NB4 (cell line): ENCODE data around the gene CD70.

Experiments used
- MYC ChIP-seq: IDR thresholded peaks from 2 replicates; pipeline ENCODE4 v1.6.1; 2011; ENCODE audit warnings: low read depth, low read length
- TF ChIP-seq, protein P1 (sequence below): IDR thresholded peaks from one replicate; pipeline ENCODE4 v1.5.1; 2012; ENCODE audit warnings: low read depth, low read length
- TF ChIP-seq, protein P2 (sequence below): IDR thresholded peaks from 2 replicates; pipeline ENCODE4 v1.6.1; 2011; ENCODE audit warnings: low read depth, low read length

DNA sequence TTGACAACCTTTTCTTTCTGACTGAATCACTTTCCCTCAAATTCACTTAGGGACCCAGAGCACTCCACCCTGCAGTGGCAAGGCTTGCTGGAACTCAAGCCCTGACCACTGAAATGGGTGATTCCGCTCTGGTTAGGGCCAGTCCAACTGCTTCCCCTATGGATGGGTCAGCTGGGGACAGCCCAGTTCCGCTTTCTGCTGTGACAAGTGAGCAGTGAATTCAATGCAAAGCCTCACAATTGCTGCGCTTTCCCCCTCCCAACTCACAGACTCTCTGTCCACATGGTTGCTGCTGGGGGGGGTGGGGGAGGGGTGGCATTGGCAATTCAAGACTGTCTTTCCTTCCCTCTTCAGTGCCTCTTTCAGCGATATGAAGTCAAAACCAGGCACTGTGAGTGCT, 18.7 kb downstream of the CD70 start:
- TF ChIP-seq, protein P1, sequence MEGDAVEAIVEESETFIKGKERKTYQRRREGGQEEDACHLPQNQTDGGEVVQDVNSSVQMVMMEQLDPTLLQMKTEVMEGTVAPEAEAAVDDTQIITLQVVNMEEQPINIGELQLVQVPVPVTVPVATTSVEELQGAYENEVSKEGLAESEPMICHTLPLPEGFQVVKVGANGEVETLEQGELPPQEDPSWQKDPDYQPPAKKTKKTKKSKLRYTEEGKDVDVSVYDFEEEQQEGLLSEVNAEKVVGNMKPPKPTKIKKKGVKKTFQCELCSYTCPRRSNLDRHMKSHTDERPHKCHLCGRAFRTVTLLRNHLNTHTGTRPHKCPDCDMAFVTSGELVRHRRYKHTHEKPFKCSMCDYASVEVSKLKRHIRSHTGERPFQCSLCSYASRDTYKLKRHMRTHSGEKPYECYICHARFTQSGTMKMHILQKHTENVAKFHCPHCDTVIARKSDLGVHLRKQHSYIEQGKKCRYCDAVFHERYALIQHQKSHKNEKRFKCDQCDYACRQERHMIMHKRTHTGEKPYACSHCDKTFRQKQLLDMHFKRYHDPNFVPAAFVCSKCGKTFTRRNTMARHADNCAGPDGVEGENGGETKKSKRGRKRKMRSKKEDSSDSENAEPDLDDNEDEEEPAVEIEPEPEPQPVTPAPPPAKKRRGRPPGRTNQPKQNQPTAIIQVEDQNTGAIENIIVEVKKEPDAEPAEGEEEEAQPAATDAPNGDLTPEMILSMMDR = no peak
- TF ChIP-seq MYC = peak; percentile 77
- TF ChIP-seq, protein P2, sequence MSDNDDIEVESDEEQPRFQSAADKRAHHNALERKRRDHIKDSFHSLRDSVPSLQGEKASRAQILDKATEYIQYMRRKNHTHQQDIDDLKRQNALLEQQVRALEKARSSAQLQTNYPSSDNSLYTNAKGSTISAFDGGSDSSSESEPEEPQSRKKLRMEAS = peak; percentile 86
